Placental pericyte (primary cell): Measurements from ENCODE around the gene ZNF785. TPM values are rescaled to one million over a fixed set of nuclear protein-coding genes. Genes with fewer than 3 reads are reported as not detected.

Source experiments
- small RNA-seq: library from RNA; depleted of rRNA; stranded (forward); fragments of <200 nt; gene quantifications from one replicate; pipeline ENCODE3, GENCODE V24; 2012; ENCODE audit warnings: low replicate concordance
- total RNA-seq: library from RNA; depleted of rRNA; stranded (reverse); fragments of >200 nt; gene quantifications from 2 replicates; pipeline ENCODE4 v1.2.3, GENCODE V29; 2012

Gene ZNF785
- 10.0 and 14.7 TPM in 2 replicates for total RNA-seq

DNA sequence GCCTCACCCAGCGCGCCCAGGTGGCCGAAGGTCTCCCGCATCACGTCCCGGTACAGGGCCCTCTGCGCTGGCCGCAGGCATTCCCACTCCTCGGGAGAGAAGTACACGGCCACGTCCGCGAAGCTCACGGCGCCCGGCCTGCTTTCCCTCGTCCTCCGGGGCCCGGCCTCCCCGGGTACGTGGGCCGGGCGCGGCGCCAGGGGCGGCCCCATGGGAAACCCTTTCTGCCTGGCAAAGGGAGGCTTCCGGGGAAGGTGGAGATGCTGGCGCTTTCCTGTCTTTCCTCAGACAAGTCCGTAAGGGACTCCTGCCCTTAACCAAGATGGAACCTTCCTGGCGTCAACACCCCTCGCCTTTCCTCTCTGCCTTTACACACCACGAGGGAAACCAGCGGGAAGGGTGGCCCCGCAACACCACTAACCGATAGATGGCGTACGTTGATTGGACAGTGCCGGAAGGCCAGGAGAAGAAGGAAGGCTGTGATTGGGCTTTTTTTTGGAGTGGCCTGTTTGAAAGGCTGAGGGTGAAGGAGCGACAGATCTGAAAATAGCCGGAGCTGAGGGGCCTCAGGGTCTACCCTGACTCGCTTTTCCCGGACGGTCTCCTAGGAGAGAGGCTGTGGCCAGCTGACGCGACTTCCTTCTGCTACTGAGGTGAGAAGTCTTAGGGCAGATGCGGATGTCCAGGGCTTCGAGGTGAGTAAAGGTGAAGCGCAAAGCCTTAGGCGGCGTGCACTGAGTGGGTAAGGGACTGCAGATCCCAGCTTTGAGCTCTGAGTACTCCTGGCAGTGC is at the start of gene ZNF785:
ZNF785 (minus strand) TSS at position 298 of the 792 bp plus-strand sequence; CDS start at position 212, 86 bp downstream.

DNA sequence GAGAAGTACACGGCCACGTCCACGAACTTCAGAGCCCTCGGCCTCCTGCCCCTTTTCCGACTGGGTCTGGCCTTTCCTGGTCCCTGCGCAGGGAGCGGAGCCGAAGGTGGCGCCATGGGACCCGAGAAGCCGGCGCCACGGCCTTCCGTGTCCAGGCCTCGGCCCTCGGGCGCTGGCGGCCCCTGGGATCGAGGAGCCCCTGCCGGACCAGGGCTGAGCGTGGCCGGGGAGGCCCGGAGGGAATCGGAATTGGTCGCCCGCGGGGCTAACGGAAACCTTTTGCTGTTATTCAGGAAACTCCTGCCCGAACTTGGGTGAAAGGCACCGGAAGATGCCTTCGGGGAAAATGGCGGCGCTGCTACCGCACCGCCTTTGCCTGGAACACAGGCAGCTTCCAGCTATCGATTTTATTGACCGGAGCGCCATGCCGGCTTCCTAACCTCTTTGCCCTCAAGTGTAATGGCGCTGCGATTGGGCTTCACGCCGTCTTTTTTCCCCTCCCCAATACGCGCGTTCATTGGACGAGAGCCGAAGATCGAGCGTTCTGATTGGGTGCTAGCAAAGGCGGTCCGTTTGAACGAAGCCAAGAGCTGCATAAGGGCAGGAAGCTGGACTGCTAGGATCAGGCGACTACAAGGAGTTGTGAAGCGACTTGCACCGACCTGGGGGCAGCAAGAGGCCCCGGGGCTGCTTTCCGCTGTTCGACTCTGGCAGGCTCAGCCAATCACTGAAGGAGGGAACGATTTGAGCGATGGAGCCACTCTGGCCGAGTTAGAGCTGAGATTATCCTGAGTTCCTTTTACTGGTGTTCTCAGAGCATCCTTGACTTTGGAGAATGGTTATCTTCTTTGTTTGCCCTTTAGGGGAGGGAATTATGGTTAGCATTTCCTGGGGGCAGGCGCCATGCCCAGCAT is 24.7 kb upstream of the ZNF785 start, which contains the start of gene ZNF689:
ZNF689 (minus strand) TSS at position 464 of the 914 bp plus-strand sequence; CDS start at position 116, 348 bp downstream.

DNA sequence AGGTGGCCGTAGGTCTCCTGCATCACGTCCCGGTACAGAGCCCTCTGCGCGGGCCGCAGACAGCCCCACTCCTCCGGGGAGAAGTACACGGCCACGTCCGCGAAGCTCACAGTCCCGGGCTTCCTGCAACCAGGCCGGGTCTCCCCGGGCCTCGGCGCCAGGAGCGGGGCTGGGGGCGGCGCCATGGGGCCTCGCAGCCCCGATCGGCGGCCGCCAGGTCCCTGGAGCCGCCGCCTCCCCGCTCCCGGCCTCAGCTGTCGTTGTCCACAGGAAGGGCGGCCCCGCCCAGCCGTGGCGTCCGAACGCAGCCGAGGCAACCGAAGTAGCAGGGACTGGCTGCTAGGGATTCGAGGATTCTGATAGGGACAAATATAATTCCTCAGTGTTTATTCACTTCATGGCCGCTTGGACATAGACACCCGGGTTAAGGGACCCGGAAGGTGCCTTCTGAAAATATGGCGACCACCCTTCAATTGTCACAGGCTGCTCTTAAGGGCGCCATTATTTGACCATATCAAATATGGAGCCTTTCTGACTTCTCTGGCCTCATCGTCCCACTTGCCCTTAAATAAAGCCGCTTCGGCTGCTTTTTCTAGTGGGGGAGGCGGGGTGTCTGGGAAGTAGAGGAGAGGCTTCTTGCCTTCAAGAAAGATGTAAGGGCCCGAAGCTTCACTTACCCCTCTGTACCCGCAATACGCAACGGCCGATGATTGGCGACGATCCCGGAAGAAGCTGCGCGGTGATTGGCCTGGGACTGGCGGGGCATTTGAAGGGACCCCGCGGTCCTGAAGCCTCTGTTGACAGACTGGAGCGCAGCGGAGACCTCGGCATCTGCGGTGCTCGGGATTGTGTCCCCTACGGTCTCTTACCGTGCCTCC is 13.8 kb downstream of the ZNF785 start, which contains the start of gene ZNF688:
ZNF688 (minus strand) TSS at position 270 of the 878 bp plus-strand sequence; CDS start at position 185, 85 bp downstream.

DNA sequence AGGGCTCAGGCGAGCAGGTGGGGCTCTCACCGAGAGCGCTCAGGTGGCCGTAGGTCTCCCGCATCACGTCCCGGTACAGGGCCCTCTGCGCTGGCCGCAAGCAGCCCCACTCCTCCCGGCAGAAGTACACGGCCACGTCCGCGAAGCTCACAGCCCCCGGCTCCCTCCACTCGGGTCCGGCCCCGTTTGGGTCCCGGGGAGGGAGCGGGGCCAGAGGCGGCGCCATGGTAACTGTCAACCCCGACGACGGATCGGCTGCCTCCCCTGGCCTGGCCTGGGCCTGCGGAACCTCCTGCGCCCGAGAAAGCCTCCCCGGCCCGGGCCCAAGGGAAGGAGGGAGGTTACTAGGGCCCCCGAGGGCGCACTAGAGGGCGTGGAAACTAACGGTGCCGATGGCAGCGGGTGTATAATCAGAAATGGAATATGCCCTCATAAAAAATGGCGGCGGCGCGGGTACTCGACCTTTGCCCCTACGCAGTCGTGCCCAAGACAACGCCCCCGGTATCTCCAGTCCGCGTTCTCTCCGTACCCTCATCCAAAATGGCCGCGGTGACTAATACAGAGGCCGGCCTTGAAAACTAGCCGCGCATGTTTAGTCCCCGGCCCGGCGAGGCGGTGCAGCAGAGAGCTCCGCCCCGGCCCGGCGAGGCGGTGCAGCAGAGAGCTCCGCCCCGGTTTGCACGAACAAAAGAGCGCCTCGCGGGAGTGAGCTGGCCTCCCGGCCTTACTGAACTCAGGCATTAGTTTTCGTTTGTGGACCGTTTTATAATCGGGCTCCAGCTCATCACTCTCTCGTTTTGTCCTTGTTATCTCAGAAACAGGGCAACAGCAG is 27.3 kb downstream of the ZNF785 start, which contains the start of gene ZNF764:
ZNF764 (minus strand) TSS at position 418 of the 832 bp plus-strand sequence; CDS start at position 226, 192 bp downstream.

DNA sequence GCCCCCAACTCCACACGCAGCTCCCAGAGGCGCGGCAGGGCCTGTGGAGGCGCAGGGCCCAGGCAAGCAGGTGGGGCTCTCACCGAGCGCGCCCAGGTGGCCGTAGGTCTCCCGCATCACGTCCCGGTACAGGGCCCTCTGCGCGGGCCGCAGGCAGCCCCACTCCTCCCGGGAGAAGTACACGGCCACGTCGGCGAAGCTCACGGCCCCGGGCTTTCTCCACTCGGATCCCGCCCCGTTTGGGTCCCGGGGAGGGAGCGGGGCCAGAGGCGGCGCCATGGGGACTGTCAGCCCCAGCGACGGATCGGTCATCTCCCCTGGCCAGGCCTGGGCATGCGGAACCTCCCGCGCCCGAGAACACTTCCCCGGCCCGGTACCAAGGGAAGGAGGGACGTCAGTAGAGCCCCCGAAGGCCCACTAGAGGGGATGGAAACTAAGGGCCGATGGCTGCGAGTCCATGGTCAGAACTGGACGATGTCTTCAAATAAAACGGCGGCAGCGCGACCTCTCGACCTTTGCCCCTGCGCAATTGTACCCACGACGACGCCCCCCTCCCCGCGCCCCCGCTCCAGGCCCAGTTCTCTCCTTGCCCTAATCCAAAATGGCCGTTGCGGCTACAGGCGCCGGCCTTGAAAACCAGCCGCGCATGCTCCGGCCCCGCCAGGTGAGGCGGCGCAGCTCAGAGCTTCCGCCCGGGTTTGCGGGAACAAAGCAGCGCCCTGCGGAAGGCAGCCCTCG is 51.0 kb downstream of the ZNF785 start, which contains the start of gene ZNF747:
ZNF747 (minus strand) TSS at position 491 of the 738 bp plus-strand sequence; CDS start at position 312, 179 bp downstream.

Small RNAs within 50 kb of the gene (small RNA-seq; reads per million reads assigned to genes)
- not detected for gene AC093249.1
- not detected for gene AC093249.4

Other genes with a start within 250 kb of the ZNF785 start
- gene CD2BP2, start 230.4 kb downstream of the ZNF785 start, total RNA-seq: 38.3 and 39.5 TPM in 2 replicates
- gene TBC1D10B, start 215.2 kb downstream of the ZNF785 start, total RNA-seq: 43.1 and 57.8 TPM in 2 replicates
- not detected in 2 replicates for gene MYL11, start 210.9 kb downstream of the ZNF785 start, total RNA-seq
- not detected in 2 replicates for gene SEPTIN1, start 203.1 kb downstream of the ZNF785 start, total RNA-seq
- gene ZNF48, start 190.3 kb downstream of the ZNF785 start, total RNA-seq: 7.7 and 14.7 TPM in 2 replicates
- 7.9 and 10.2 TPM in 2 replicates for gene ZNF771, start 178.1 kb downstream of the ZNF785 start, total RNA-seq
- gene DCTPP1, start 155.7 kb downstream of the ZNF785 start, total RNA-seq: 6.8 and 19.8 TPM in 2 replicates
- gene SEPHS2, start 139.8 kb downstream of the ZNF785 start, total RNA-seq: 11.3 and 24.5 TPM in 2 replicates
- not detected in 2 replicates for gene ITGAL, start 113.0 kb downstream of the ZNF785 start, total RNA-seq
- 17.3 and 25.8 TPM in 2 replicates for gene ZNF768, start 59.1 kb downstream of the ZNF785 start, total RNA-seq
- gene ZNF747, start 50.8 kb downstream of the ZNF785 start, total RNA-seq: 10.1 and 14.5 TPM in 2 replicates
- gene ZNF764, start 27.3 kb downstream of the ZNF785 start, total RNA-seq: 7.3 and 7.4 TPM in 2 replicates
- gene ZNF688, start 14.0 kb downstream of the ZNF785 start, total RNA-seq: 10.2 and 11.8 TPM in 2 replicates
- gene ZNF689, start 24.7 kb upstream of the ZNF785 start, total RNA-seq: 8.5 and 9.7 TPM in 2 replicates
- 7.2 and 18.9 TPM in 2 replicates for gene PRR14, start 65.3 kb upstream of the ZNF785 start, total RNA-seq
- gene FBRS, start 72.7 kb upstream of the ZNF785 start, total RNA-seq: 25.8 and 34.4 TPM in 2 replicates
- gene SRCAP, start 113.5 kb upstream of the ZNF785 start, total RNA-seq: 16.2 and 30.4 TPM in 2 replicates
- 29.1 and 30.1 TPM in 2 replicates for gene PHKG2, start 162.7 kb upstream of the ZNF785 start, total RNA-seq
- gene CFAP119, start 176.4 kb upstream of the ZNF785 start, total RNA-seq: 2.2 and 4.9 TPM in 2 replicates
- gene RNF40, start 176.6 kb upstream of the ZNF785 start, total RNA-seq: 76.2 and 111 TPM in 2 replicates
- 16.4 and 18.6 TPM in 2 replicates for gene ZNF629, start 201.5 kb upstream of the ZNF785 start, total RNA-seq